HG02678 (cell line): ENCODE results near the gene DIAPH3.

ENCODE experiments used
- ATAC-seq: cut with Tn5 transposase; IDR thresholded peaks from one replicate; pipeline ENCODE4 v1.9.1; 2021; ENCODE audit warnings: mild to moderate bottlenecking, moderate library complexity; ENCODE audit not compliant: unreplicated experiment

DIAPH3 gene

DNA sequence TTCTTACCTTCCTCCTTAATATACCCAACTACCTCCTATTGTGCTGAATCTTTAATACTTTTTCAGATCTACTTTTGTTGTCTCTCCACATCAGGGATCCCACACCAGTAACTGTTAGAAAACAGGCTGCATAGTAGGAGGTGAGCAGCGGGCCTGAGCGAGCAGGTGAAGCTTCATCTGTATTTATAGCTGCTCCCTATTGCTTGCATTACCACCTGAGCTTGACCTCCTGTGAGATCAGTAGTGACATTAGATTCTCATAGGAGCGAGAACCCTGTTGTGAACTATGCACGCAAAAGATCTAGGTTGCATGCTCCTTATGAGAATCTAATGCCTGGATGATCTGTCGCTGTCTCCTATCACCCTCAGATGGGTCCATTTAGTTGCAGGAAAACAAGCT is 279.8 kb downstream of the DIAPH3 start:
- ATAC-seq, result no peak

GRCh38 chr13:59880468-59880867 is 283.3 kb downstream of the DIAPH3 start:
- no peak for ATAC-seq

- no peak for ATAC-seq
These were observed 284.4 kb downstream of the DIAPH3 start for GRCh38 chr13:59879281-59879680.

DNA sequence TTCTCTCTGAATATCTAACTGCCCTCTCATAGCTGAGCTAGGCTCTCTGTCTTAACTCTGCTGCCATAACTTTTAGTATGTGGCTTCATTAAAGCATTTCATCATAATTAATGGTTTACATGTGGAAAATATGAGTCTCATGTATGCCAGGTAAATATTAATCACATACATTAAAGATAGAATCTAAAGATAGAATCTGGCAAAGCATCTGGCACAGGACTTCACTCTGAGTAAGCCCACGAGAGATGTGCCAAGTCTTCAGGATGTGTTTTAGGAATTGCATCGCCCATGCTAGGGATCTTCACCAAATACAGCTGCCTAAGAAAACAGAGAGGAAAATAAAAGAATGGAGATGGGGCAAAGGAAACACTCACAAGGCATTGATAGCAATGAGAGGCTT is 285.8 kb downstream of the DIAPH3 start:
- no peak for ATAC-seq

DNA sequence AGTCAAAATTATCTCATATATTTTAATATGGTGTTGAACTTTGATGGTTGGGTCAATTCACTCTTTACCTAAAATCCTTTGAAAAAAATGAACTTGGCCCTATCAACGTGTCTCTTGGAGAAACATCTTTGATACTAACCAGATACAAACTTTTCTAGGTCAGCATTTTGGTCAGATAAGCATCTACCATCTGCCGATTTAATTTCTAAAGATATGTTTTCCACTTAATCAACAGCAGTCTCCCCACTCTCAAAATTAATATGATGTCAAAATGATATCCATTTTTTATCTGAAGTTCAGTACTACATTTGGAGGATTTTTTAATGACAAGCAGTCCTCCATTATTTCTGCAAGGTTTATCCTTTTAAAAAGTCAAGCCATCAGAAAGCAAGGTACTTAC is 288.8 kb downstream of the DIAPH3 start:
- no peak for ATAC-seq

- no peak for ATAC-seq
These were observed 289.9 kb downstream of the DIAPH3 start for GRCh38 chr13:59873856-59874255.

DNA sequence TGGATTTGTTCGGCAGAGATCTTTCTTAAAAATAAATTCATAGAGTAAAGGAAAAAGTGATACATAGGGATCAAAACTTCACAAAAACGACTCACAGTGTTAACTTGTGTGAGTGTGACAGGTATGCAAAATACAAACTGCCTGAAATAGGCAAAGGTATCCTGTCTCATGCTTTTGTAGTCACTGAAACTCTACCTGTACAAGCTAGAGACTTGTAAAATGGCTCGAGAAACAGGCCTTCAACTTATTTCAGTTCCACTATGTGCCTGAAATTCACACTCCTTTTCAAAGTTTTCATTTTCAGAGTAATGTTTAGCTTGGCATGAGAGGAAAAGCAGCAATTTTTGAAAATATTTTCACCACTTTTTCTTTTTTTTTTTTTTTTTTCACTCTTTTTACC is 290.4 kb downstream of the DIAPH3 start:
- no peak for ATAC-seq

GRCh38 chr13:59867867-59868266 is 295.9 kb downstream of the DIAPH3 start:
- no peak for ATAC-seq

DNA sequence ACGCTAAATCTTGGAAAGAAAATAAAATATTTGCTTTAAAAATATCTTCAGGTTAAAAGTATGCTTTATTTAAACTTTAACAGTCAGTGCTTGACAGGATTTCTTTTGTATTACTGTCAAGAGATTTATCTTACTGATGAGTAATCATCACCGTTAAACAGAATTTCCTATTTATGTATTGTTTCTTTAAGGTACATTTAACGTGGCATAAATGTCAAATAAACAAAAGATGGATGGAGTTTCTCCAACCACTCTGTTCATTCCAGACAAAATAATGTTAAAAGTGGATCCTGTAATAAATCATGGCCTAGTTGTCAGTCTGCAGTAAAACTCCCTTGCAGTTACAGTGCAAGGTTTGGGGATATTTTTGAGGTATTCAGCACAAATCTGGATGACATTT is 298.3 kb downstream of the DIAPH3 start:
- ATAC-seq, result no peak

DNA sequence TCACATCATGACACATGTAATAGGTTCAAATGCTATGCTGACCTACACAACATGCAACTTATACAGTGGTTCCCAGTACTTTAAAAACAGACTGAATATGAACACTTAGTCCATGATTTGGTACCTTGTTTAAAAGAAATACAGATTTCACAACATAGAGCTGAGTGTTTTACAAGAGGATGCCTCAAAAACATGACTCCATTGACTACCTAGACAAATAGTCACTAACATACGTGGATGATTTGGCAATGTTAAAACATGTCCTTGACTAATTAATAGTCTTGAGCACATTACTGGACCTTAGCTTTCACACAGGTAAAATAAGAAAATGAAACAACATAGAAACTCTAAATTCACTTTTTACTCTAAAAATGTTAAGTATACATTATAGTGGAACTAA is 300.1 kb downstream of the DIAPH3 start:
- no peak for ATAC-seq

- no peak for ATAC-seq
These were observed 302.1 kb downstream of the DIAPH3 start for GRCh38 chr13:59861676-59862075.

DNA sequence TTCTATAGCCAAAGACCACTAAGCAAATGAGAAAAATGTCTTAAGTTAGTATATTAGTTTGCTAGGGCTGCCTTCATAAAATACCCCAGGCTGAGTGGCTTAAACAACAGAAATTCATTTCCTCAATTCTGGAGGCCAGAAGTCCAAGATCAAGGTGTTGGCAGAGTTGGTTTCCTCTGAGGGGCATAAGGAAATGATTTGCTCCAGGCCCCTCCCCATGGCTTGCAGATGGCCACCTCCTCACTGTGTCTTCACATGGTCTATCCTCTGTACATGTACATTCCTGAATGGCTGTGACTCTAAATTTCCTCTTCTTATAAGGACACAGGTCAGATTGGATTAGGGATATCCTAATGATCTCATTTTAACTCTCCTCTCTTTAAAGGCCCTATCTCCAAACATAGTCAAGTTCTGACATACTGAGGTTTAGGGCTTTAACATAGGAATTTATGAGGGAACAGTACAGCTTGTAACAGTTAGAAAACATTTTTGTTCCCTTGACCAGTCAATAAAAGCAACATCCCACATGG is 307.4 kb downstream of the DIAPH3 start:
- ATAC-seq, result no peak

- ATAC-seq, result no peak
These were observed 316.7 kb downstream of the DIAPH3 start for GRCh38 chr13:59846845-59847620.

- ATAC-seq, result no peak
These were observed 320.7 kb downstream of the DIAPH3 start for GRCh38 chr13:59843040-59843439.

GRCh38 chr13:59842507-59842906 is 321.2 kb downstream of the DIAPH3 start:
- no peak for ATAC-seq

GRCh38 chr13:59839186-59839585 is 324.5 kb downstream of the DIAPH3 start:
- ATAC-seq, result no peak

DNA sequence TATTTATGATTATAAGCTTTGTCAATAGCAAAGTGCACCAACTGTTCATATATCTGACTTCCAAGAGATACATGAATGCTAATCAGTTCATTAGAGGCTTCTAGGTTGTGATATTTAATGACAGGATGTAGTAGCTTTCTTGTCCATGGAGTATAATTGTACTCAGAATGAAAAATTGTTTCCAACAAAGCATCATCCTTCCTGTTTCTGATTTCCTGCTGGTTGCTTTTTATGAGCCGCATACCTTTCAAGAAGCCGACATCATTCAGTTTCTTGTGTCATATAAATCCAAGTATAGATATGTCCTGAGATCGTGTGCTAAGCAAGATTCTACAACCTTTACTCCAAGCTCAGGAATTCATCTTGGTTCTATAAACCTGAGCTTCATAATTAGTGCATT is 326.6 kb downstream of the DIAPH3 start:
- ATAC-seq, result no peak

DNA sequence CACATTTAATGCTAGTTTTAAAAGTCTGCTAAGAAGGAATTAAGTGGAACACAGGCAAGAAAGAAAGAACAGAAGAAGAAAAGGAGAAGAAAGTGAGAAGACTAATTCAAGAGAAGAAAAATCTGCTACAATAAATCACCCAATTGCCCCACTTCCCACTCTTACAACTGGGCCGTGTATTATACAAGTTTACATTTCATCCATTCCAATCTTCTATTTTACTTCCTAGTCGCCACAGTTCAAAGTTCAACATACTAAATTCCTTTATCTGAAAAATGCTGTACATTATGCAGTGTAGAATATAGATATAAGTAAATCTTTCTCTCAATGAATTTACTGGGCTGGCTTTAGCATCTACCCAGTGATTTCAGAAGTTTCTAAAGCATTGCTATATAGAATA is 328.2 kb downstream of the DIAPH3 start:
- no peak for ATAC-seq

DNA sequence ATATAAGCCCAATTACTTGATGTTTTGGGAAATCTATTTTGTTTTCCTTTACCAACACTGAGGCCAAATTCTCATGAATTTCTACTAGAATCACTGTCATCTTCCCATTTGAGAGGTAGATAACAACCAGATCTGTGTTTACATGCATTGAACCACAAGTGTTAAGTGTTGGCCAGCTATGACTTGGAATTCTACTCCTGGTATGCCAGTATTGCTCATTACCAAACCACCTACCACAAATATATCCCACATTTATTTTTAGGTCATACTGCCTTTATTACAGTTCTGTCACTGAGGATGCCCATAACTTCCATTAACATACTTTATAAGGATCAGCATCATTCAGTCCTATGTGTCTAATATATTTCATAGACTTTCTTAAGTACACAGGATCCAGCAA is 328.9 kb downstream of the DIAPH3 start:
- ATAC-seq, result no peak

- no peak for ATAC-seq
These were observed 334.0 kb downstream of the DIAPH3 start for GRCh38 chr13:59829690-59830089.

GRCh38 chr13:59823486-59823885 is 340.2 kb downstream of the DIAPH3 start:
- no peak for ATAC-seq

GRCh38 chr13:59809564-59809963 is 354.2 kb downstream of the DIAPH3 start:
- no peak for ATAC-seq

GRCh38 chr13:59806801-59807200 is 356.9 kb downstream of the DIAPH3 start:
- ATAC-seq, result no peak
